Activated naive CD4-positive, alpha-beta T cell treated with anti-CD3 and anti-CD28 coated beads, Interleukin-2, amount 50 U/mL, for 24 hours (primary cell): ENCODE results near the gene MTCH1.
"Not testable (repeated sequence)": the region's sequence is repeated elsewhere in the genome, so short reads cannot be mapped to it uniquely, and the experiment has no call there.

Source experiments
- H3K27ac Mint-ChIP-seq: one replicate; pipeline ENCODE4 v1.8.0; 2021; ENCODE audit warnings: mild to moderate bottlenecking, mixed read lengths
- H3K27me3 Mint-ChIP-seq: one replicate; pipeline ENCODE4 v1.8.0; 2021; ENCODE audit warnings: mixed read lengths
- H3K36me3 Mint-ChIP-seq: one replicate; pipeline ENCODE4 v1.8.0; 2021; ENCODE audit warnings: mixed read lengths
- H3K4me1 Mint-ChIP-seq: one replicate; pipeline ENCODE4 v1.8.0; 2021; ENCODE audit warnings: mixed read lengths
- H3K4me3 Mint-ChIP-seq: one replicate; pipeline ENCODE4 v1.8.0; 2021; ENCODE audit warnings: mild to moderate bottlenecking, mixed read lengths
- H3K9me3 Mint-ChIP-seq: one replicate; pipeline ENCODE4 v1.8.0; 2021; ENCODE audit warnings: mixed read lengths

The MTCH1 gene

DNA sequence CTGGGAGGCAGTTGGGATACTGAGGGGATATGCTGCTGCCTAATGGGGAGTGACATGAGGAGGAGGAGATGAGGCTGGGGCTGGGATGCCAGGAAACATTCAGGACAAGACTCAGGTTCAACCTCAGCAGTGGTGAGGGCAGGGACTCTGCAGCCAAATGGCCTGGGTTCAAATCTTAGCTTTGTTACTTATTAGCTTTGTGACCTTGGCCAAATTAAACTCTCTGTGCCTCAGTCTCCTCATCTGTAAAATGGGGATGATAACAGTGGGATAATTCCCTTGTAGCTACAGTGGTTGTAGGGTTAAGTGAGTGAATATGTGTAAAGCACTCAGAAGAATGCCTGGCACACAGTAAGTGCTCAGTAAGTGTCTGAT, 29.6 kb downstream of the MTCH1 start:
- no peaks in the 10 kb centered on the region for H3K9me3 Mint-ChIP-seq
- no peak overlapping the region for H3K4me3 Mint-ChIP-seq
- H3K4me1 Mint-ChIP-seq, result peaks cover 42% of the 10 kb centered on the region
- H3K27me3 Mint-ChIP-seq, result no peaks in the 10 kb centered on the region
- H3K36me3 Mint-ChIP-seq, result no peaks in the 10 kb centered on the region
- H3K27ac Mint-ChIP-seq, result no peak overlapping the region

- Mint-ChIP-seq H3K36me3 (no peaks in the 10 kb centered on the region), H3K27ac (peak overlapping the region; percentile 14)
Observed at GRCh38 chr6:36955671-36956445, 30.1 kb downstream of the MTCH1 start.

DNA sequence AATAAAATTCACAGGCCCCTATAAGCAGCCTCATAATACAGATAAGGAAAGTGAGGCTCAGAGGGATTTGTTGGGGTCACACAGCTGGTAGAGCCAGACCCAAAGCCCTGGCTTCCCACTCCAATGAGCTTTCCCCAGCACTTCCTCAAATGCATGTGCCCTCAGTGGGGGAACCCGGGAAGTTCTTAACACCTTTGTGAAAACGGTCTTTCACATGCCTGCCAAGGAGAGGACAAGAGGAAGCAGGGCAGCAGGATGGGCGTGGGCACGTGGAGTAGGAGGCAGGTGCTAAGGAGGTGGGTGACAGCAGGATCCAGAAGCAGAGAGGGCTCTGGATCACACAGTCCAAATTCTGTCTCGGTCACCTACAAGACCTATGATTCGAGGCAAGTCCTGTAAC, 30.9 kb downstream of the MTCH1 start:
- Mint-ChIP-seq H3K27me3 (no peaks in the 10 kb centered on the region), H3K9me3 (no peaks in the 10 kb centered on the region), H3K4me3 (peak overlapping the region; percentile 12)

More at GRCh38 chr6:36955671-36956445, 30.1 kb downstream of the MTCH1 start:
- H3K4me3 Mint-ChIP-seq, result peak overlapping the region; percentile 12
- H3K9me3 Mint-ChIP-seq, result no peaks in the 10 kb centered on the region
- no peaks in the 10 kb centered on the region for H3K27me3 Mint-ChIP-seq
- peaks cover 36% of the 10 kb centered on the region for H3K4me1 Mint-ChIP-seq

GRCh38 chr6:36954262-36954931, 31.6 kb downstream of the MTCH1 start, which contains the start of gene PI16:
Gene PI16, plus strand, starts transcription at chr6:36954738. Its CDS starts 23 bp downstream, at chr6:36954761.
- H3K9me3 Mint-ChIP-seq, result no peaks in the 10 kb centered on the region
- H3K27ac Mint-ChIP-seq, result peak within 1 kb of the TSS; percentile 31
- no peaks in the 10 kb centered on the region for H3K36me3 Mint-ChIP-seq
- H3K4me3 Mint-ChIP-seq, result peak within 1 kb of the TSS; percentile 50
- H3K27me3 Mint-ChIP-seq, result no peaks in the 10 kb centered on the region
- H3K4me1 Mint-ChIP-seq, result peaks cover 39% of the 10 kb centered on the region

More for the DNA sequence above, 30.9 kb downstream of the MTCH1 start:
- peak overlapping the region; percentile 31 for H3K27ac Mint-ChIP-seq
- peaks cover 34% of the 10 kb centered on the region for H3K4me1 Mint-ChIP-seq
- H3K36me3 Mint-ChIP-seq, result no peaks in the 10 kb centered on the region

DNA sequence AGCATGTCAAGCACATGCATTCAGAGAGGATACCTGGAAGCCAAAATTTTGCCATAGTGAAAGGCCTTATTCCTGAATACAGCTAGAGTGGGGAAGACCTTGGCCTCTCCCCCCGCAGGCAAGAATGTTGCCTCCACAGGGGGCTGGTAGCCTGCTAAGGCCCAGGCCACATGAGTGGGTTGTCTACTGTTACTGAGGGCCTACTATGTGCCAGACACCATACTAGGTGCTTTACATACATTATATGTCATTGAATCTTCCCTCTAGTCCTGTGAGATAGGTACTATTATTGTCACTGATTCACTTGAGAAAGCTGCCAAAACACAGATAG, 32.1 kb downstream of the MTCH1 start:
- H3K27me3 Mint-ChIP-seq, result no peaks in the 10 kb centered on the region
- no peaks in the 10 kb centered on the region for H3K9me3 Mint-ChIP-seq
- no peak overlapping the region for H3K27ac Mint-ChIP-seq
- no peaks in the 10 kb centered on the region for H3K36me3 Mint-ChIP-seq
- H3K4me3 Mint-ChIP-seq, result peak overlapping the region; percentile 50
- peaks cover 39% of the 10 kb centered on the region for H3K4me1 Mint-ChIP-seq

- peak overlapping the region; percentile 38 for H3K27ac Mint-ChIP-seq
- no peaks in the 10 kb centered on the region for H3K36me3 Mint-ChIP-seq
- peaks cover 33% of the 10 kb centered on the region for H3K4me1 Mint-ChIP-seq
- H3K9me3 Mint-ChIP-seq, result no peaks in the 10 kb centered on the region
- no peaks in the 10 kb centered on the region for H3K27me3 Mint-ChIP-seq
- no peak overlapping the region for H3K4me3 Mint-ChIP-seq
Observed at GRCh38 chr6:36949636-36950035, 36.4 kb downstream of the MTCH1 start.

GRCh38 chr6:36949076-36949475, 36.9 kb downstream of the MTCH1 start:
- peaks cover 27% of the 10 kb centered on the region for H3K4me1 Mint-ChIP-seq
- not testable (repeated sequence) for H3K4me3 Mint-ChIP-seq, H3K27me3 Mint-ChIP-seq, H3K27ac Mint-ChIP-seq, H3K9me3 Mint-ChIP-seq, H3K36me3 Mint-ChIP-seq

GRCh38 chr6:36947570-36948351, 38.2 kb downstream of the MTCH1 start:
- Mint-ChIP-seq H3K27ac (no peak overlapping the region), H3K27me3 (no peaks in the 10 kb centered on the region), H3K4me1 (peaks cover 19% of the 10 kb centered on the region)

GRCh38 chr6:36946526-36946925, 39.5 kb downstream of the MTCH1 start:
- Mint-ChIP-seq H3K4me3 (no peak overlapping the region), H3K36me3 (no peaks in the 10 kb centered on the region), H3K4me1 (peaks cover 19% of the 10 kb centered on the region), H3K9me3 (no peaks in the 10 kb centered on the region), H3K27ac (no peak overlapping the region), H3K27me3 (no peaks in the 10 kb centered on the region)

More at GRCh38 chr6:36947570-36948351, 38.2 kb downstream of the MTCH1 start:
- Mint-ChIP-seq H3K36me3 (no peaks in the 10 kb centered on the region), H3K9me3 (no peaks in the 10 kb centered on the region), H3K4me3 (no peak overlapping the region)

GRCh38 chr6:36945301-36945700, 40.7 kb downstream of the MTCH1 start:
- peaks cover 19% of the 10 kb centered on the region for H3K4me1 Mint-ChIP-seq
- H3K4me3 Mint-ChIP-seq, result no peak overlapping the region
- no peaks in the 10 kb centered on the region for H3K36me3 Mint-ChIP-seq
- no peak overlapping the region for H3K27ac Mint-ChIP-seq
- H3K27me3 Mint-ChIP-seq, result no peaks in the 10 kb centered on the region
- H3K9me3 Mint-ChIP-seq, result no peaks in the 10 kb centered on the region

GRCh38 chr6:36944650-36945049, 41.3 kb downstream of the MTCH1 start:
- H3K36me3 Mint-ChIP-seq, result no peaks in the 10 kb centered on the region
- H3K9me3 Mint-ChIP-seq, result no peaks in the 10 kb centered on the region
- H3K27me3 Mint-ChIP-seq, result no peaks in the 10 kb centered on the region
- H3K4me1 Mint-ChIP-seq, result peaks cover 14% of the 10 kb centered on the region
- no peak overlapping the region for H3K4me3 Mint-ChIP-seq
- no peak overlapping the region for H3K27ac Mint-ChIP-seq

- H3K36me3 Mint-ChIP-seq, H3K9me3 Mint-ChIP-seq, H3K27me3 Mint-ChIP-seq, H3K4me3 Mint-ChIP-seq, H3K27ac Mint-ChIP-seq, H3K4me1 Mint-ChIP-seq: not testable (repeated sequence)
Observed at GRCh38 chr6:36942329-36942728, 43.7 kb downstream of the MTCH1 start.

- H3K36me3 Mint-ChIP-seq, H3K4me3 Mint-ChIP-seq, H3K27ac Mint-ChIP-seq, H3K27me3 Mint-ChIP-seq, H3K4me1 Mint-ChIP-seq, H3K9me3 Mint-ChIP-seq: not testable (repeated sequence)
Observed at GRCh38 chr6:36941561-36941960, 44.4 kb downstream of the MTCH1 start.

DNA sequence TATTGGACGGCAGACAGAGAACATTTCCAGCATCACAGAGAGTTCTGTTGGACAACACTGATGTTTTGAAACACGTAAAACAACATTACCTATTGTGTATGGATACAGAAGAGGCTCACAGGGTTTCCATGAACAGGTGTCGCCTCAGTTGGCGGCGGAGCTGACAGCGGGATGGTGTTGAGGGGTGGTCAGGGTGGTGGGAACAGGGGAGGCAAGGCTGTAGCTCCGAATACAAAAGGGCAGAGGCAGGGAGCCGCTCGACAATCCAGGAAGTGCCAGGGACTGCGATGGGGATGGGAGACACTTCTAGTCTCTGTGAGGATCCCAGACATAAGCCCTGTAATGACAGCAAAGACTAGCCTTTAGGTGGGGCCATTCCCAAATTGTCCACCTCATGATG, 46.0 kb downstream of the MTCH1 start:
- no peak overlapping the region for H3K4me3 Mint-ChIP-seq
- H3K4me1 Mint-ChIP-seq, result no peaks in the 10 kb centered on the region
- no peaks in the 10 kb centered on the region for H3K9me3 Mint-ChIP-seq
- H3K27me3 Mint-ChIP-seq, result no peaks in the 10 kb centered on the region
- H3K36me3 Mint-ChIP-seq, result no peaks in the 10 kb centered on the region
- H3K27ac Mint-ChIP-seq, result no peak overlapping the region

DNA sequence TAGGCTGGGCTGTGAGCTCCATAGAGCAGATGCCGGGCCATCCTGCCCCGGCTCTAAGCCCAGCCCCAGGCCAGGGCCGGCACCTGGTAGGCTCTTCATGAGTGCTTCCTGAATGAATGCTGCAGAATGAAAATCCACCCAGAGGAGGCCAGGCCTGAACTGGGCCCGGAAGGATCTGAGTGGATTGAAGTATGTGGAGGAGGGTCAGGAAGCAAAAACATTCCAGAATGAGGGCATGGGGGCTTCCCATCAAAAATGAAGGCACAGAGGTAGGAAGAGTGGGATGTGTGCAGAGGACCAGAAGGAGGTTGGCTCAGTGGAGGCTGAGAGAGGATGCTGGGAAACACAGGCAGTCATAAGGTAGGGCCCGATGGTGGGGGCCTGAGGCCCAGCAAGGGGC, 47.0 kb downstream of the MTCH1 start:
- H3K27me3 Mint-ChIP-seq, H3K9me3 Mint-ChIP-seq, H3K36me3 Mint-ChIP-seq, H3K4me1 Mint-ChIP-seq, H3K4me3 Mint-ChIP-seq, H3K27ac Mint-ChIP-seq: not testable (repeated sequence)

DNA sequence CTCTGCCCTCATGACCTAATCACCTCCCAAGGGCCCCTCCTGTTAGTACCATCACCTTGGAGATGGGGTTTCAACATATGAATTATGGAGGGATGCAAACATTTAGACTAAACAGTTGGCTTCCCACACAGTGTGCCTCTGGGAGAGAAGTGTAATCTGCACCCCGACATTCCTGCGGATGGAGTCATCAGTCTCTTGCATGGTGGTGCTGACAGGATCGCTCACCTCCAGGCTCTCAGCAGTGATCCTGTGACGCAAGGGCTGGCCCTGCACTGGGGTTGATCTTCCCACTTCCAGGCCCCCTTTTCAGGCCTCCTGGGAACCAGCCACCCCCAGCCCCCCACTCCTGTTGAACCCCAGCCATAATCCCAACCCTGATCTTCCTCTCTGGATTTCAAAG, 47.5 kb downstream of the MTCH1 start:
- H3K4me3 Mint-ChIP-seq, result no peak overlapping the region

More for the DNA sequence above, 47.5 kb downstream of the MTCH1 start:
- Mint-ChIP-seq H3K9me3 (no peaks in the 10 kb centered on the region), H3K27me3 (no peaks in the 10 kb centered on the region), H3K36me3 (no peaks in the 10 kb centered on the region), H3K4me1 (no peaks in the 10 kb centered on the region), H3K27ac (no peak overlapping the region)
